Motor neuron (in vitro differentiated cells): Measurements from ENCODE around the gene RGL2. TPM values are rescaled to one million over a fixed set of nuclear protein-coding genes. Genes with fewer than 3 reads are reported as not detected.
A peak's percentile ranks its signal among the peaks of the same experiment; 100 is the strongest.
"Not testable (repeated sequence)": the region's sequence is repeated elsewhere in the genome, so short reads cannot be mapped to it uniquely, and the experiment has no call there.

Source experiments
- ATAC-seq, 8 experiments: fragments of 200-7000 bp; cut with Tn5 transposase; replicated peaks in 6 of 8; 2 replicates each; pipeline ENCODE4 v1.8.0; 2021; ENCODE audit warnings: mild to moderate bottlenecking in 8 of 8, moderate library complexity in 8 of 8
- H3K27ac ChIP-seq, 2 donors: fragments of 250-450 bp; sonication (Bioruptor Pico); 2 replicates each; pipeline ENCODE4 v1.9.0; 2021; ENCODE audit warnings: antibody characterized with exemption in 2 of 2, mild to moderate bottlenecking in 2 of 2, moderate library complexity in 1 of 2
- H3K4me1 ChIP-seq, 2 donors: fragments of 250-450 bp; sonication (Bioruptor Pico); replicated peaks in 1 of 2; 2 replicates each; pipeline ENCODE4 v1.6.1; 2021; ENCODE audit warnings: antibody characterized with exemption in 2 of 2, mild to moderate bottlenecking in 2 of 2, moderate library complexity in 1 of 2
- H3K4me3 ChIP-seq, 5 donors: fragments of 250-450 bp; sonication (Bioruptor Pico); 2 replicates each; pipeline ENCODE4 v1.9.0; 2021; ENCODE audit warnings: antibody characterized with exemption in 5 of 5, mild to moderate bottlenecking in 5 of 5, moderate library complexity in 4 of 5
- WGBS, 10 experiments: fragments of 450-650 bp; shearing (Covaris generic); methylation state at CpG; one replicate each; pipeline ENCODE4 v1.0.0; 2022; 5-methylcytosine and 5-hydroxymethylcytosine counted together
- in situ Hi-C, 9 experiments: fragments of 400-800 bp; cut with MboI; loops; one replicate each; pipeline ENCODE4 v1.15.0; 2021; ENCODE audit warnings: low sequenced_read_pairs in 9 of 9, low pct_unique_long_range_greater_than_20kb in 2 of 9; ENCODE audit not compliant: unreplicated experiment in 9 of 9
- total RNA-seq, 8 experiments: library from RNA; unstranded; fragments of 300-600 nt; gene quantifications; 2 replicates each; pipeline versions ENCODE4 v1.2.3 to v1.2.4, GENCODE V29; 2022

Gene RGL2
- total RNA-seq, 8 experiments from 2014 or later, result 11.4 to 80.6 (median 27.8) TPM

- Histone ChIP-seq H3K4me3 (peak overlapping the region; percentile 73 to 86 (median 81)), H3K27ac (peak overlapping the region; percentile 70 to 98), H3K4me1 (peaks cover 37 to 47% of the 10 kb centered on the region in 2 donors)
- ATAC-seq, result peak in 5 of 8 experiments; percentile 0 to 5 (median 3)
- in situ Hi-C loops, result no loop called here
- WGBS, 10 experiments, result 0 to 7% (median 2%) methylated on average over 3 to 21 of the region's 22 CpGs
These were observed 26.2 kb downstream of the RGL2 start for GRCh38 chr6:33272275-33273128.

- H3K4me1 ChIP-seq, result peaks cover 37 to 45% of the 10 kb centered on the region in 2 donors
- peak within 1 kb of the TSS; percentile 95 to 98 for H3K27ac ChIP-seq
- in situ Hi-C loops, result no loop called here
- 0 to 5% (median 0%) methylated on average over 1 to 21 of the region's 48 CpGs for WGBS, 10 experiments
- peak within 1 kb of the TSS; percentile 73 to 86 (median 81) for H3K4me3 ChIP-seq
- peak; percentile 78 to 96 (median 94) for ATAC-seq
These were observed 27.1 kb downstream of the RGL2 start, which contains the start of the genes RPS18 and VPS52 for GRCh38 chr6:33271468-33272274. Gene RPS18, plus strand, starts transcription at chr6:33272075. Its CDS starts 45 bp downstream, at chr6:33272120. Gene VPS52, minus strand, starts transcription at chr6:33271876. Its CDS starts 201 bp downstream, at chr6:33271675.

GRCh38 chr6:33271117-33271467 is 27.6 kb downstream of the RGL2 start:
- peak in 2 of 8 experiments; percentile 3 to 4 for ATAC-seq
- WGBS, 10 experiments, result 0 to 4% (median 0%) methylated on average over 1 to 6 of the region's 7 CpGs; no CpG with 5 or more reads in 2 of the 10 experiments
- Histone ChIP-seq H3K27ac (peak overlapping the region; percentile 95 to 98), H3K4me3 (peak overlapping the region; percentile 73 to 86 (median 81)), H3K4me1 (peaks cover 34 to 39% of the 10 kb centered on the region in 2 donors)
- in situ Hi-C loops, result no loop called here

- no peak overlapping the region for H3K27ac ChIP-seq
- H3K4me1 ChIP-seq, result no peaks in the 10 kb centered on the region
- ATAC-seq, result peak in 1 of 8 experiments; percentile 15
- no peak overlapping the region for H3K4me3 ChIP-seq
- in situ Hi-C loops, result no loop called here
- WGBS, 10 experiments, result 0 to 100% (median 81%) methylated on average over 1 to 5 of the region's 7 CpGs; no CpG with 5 or more reads in 3 of the 10 experiments
These were observed 34.7 kb downstream of the RGL2 start for GRCh38 chr6:33264015-33264414.

- H3K4me1 ChIP-seq, H3K4me3 ChIP-seq, H3K27ac ChIP-seq, ATAC-seq, in situ Hi-C loops: not testable (repeated sequence)
- WGBS, 10 experiments, result 92 to 100% (median 95%) methylated on average over 2 to 3 of the region's 3 CpGs; no CpG with 5 or more reads in 1 of the 10 experiments
These were observed 36.3 kb downstream of the RGL2 start for GRCh38 chr6:33262490-33262889.

- no peak overlapping the region for H3K27ac ChIP-seq
- no peak overlapping the region for H3K4me3 ChIP-seq
- no peaks in the 10 kb centered on the region for H3K4me1 ChIP-seq
- ATAC-seq, result peak in 1 of 8 experiments; percentile 14
- WGBS, 10 experiments, result 72 to 100% (median 94%) methylated on average over 2 to 5 of the region's 5 CpGs; no CpG with 5 or more reads in 2 of the 10 experiments
- in situ Hi-C loops, result no loop called here
These were observed 39.7 kb downstream of the RGL2 start for GRCh38 chr6:33259032-33259431.

GRCh38 chr6:33254591-33254990 is 44.2 kb downstream of the RGL2 start:
- Histone ChIP-seq H3K4me3 (no peak overlapping the region), H3K4me1 (peaks cover 9 to 10% of the 10 kb centered on the region in 2 donors), H3K27ac (no peak overlapping the region)
- in situ Hi-C loops, result no loop called here
- ATAC-seq, result no peak
- 81 to 100% (median 84%) methylated on average over 1 to 4 of the region's 4 CpGs; no CpG with 5 or more reads in 4 of the 10 experiments for WGBS, 10 experiments

- Histone ChIP-seq H3K4me1 (peaks cover 12% of the 10 kb centered on the region in 2 donors), H3K27ac (no peak overlapping the region), H3K4me3 (no peak overlapping the region)
- no peak for ATAC-seq
- in situ Hi-C loops, result no loop called here
These were observed 46.0 kb downstream of the RGL2 start for GRCh38 chr6:33252759-33253158.

GRCh38 chr6:33251395-33252012 is 47.2 kb downstream of the RGL2 start:
- no peak for ATAC-seq
- 51 to 100% (median 94%) methylated on average over 3 to 6 of the region's 6 CpGs for whole genome bisulfite sequencing, 10 experiments
- Histone ChIP-seq H3K27ac (no peak overlapping the region), H3K4me1 (peaks cover 12 to 14% of the 10 kb centered on the region in 2 donors), H3K4me3 (no peak overlapping the region)
- in situ Hi-C loops, result no loop called here

- in situ Hi-C loops, result no loop called here
- no peak for ATAC-seq
- no peak overlapping the region for H3K27ac ChIP-seq
- H3K4me3 ChIP-seq, result no peak overlapping the region
- WGBS, 10 experiments, result 90 to 100% (median 97%) methylated on average over 1 to 11 of the region's 13 CpGs; no CpG with 5 or more reads in 3 of the 10 experiments
- H3K4me1 ChIP-seq, result peaks cover 12 to 14% of the 10 kb centered on the region in 2 donors
These were observed 48.0 kb downstream of the RGL2 start for GRCh38 chr6:33250731-33251130.

- Histone ChIP-seq H3K27ac (peak overlapping the region; percentile 63 to 82), H3K4me1 (peaks cover 12 to 14% of the 10 kb centered on the region in 2 donors), H3K4me3 (peak overlapping the region; percentile 38 to 52 (median 45))
- peak in 6 of 8 experiments; percentile 0 to 22 (median 15) for ATAC-seq
- 0 to 55% (median 23%) methylated on average over 1 to 11 of the region's 15 CpGs; no CpG with 5 or more reads in 2 of the 10 experiments for WGBS, 10 experiments
- in situ Hi-C loops, result loop anchor here in 7 of 9 experiments (5.0 to 25.0 kb wide), 4 partner anchors 83 to 238 kb away; partner anchors contain the start of gene HLA-DOA (in 5 of the 7)
These were observed 48.8 kb downstream of the RGL2 start for GRCh38 chr6:33249732-33250630.
